ENCODE data around the gene SNX6.

SNX6 gene

GRCh38 chr14:34633742-34634141 is 3.8 kb upstream of the SNX6 start:
- DNase-seq, result no peak

DNA sequence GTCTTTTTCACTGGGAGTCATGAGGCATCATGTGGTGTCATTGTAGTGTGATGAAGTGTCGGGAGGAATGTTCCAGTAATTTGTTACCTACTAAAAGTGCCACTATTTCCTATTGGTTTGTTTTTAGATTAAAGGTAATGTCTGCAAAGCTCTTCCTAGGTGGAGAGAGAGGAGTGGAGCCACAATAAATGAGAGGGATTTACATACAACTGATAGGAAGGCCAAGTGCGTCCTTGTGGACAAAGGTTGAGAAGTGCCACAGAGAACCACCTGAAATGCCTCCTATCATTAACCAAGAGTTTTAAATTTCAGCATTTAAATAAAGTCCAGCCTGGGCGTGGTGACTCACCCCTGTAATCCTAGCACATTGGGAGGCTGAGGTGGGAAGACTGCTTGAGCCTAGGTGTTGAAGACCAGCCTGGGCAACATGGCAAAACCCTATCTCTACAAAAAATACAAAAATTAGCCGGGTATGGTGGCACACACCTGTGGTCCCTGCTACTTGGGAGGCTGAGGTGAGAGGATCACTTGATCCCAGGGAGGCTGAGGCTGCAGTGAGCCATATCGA is 2.5 kb upstream of the SNX6 start:
- DNase-seq, result no peak

DNA sequence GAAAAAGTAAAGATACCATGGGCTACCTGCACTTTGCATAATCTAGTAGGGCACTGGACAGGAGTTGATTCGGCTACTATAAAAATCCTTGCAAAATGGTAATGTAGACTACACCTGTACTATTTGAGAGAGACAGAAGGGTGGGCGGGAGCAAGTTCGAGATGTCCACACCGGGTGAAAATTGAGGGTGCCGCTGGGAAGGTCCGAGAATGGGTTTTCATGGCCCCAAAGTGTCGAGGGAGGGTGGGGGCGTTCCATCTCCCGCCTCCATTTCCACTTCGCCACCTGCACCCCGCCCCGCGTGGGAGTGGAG is 648 bp downstream of the SNX6 start:
- DNase-seq, result no peak

DNA sequence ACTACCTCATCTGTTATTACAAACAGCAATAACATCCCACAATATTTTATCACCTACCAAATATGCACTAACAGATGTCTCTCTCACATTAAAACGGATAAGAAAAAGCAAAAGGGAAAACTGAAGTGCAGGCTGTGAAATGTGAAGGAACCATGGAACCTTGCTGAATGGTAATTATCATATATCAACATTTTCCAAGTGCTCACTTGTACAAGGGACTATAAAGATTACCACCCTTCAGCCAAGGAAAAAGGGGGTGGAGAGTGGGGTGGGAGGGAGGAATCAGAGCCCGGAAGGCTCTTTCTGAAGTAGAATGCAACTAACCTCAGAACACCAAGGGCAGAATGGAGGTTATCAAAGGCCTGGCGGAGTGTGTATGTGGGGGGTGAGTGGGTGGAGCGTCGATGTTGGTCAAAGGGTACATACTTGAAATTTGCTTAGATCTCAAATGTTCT is 1.2 kb downstream of the SNX6 start:
- peak; percentile 59 for DNase-seq

DNA sequence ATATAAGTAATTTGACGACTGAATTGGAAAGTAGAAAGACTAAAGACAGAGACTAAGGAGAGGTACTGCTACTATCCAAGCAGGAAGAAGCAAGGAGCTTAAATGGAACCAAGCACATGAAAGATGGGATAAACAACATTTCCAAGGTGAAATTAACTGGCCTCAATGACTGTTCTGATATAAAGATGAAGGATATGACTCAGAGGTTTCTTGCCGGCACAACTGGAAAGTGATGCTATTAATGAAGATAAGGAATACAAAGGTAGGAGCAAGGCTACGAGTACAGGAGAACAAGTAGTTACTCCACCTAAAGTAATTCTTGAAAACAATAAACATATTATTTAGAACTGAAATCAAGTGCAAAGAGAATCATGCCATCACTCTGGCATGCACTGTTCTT is 6.4 kb downstream of the SNX6 start:
- DNase-seq, result no peak

DNA sequence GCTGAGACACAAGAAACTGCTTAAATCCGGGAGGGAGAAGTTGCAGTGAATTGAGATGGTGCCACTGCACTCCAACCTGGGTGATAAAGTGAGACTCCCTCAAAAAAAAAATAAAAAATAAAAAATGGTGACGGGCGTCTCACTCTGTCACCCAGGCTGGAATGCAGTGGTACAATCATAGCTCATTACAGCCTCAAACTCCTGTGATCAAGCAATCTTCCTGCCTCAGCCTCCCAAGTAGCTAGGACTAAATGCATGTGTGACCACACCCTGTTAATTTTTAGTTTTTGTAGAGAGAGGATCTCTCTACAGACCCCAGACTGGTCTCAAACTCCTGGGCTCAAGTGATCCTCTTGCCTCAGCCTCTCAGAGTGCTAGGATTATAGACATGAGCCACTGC is 9.1 kb downstream of the SNX6 start:
- DNase-seq, result no peak

DNA sequence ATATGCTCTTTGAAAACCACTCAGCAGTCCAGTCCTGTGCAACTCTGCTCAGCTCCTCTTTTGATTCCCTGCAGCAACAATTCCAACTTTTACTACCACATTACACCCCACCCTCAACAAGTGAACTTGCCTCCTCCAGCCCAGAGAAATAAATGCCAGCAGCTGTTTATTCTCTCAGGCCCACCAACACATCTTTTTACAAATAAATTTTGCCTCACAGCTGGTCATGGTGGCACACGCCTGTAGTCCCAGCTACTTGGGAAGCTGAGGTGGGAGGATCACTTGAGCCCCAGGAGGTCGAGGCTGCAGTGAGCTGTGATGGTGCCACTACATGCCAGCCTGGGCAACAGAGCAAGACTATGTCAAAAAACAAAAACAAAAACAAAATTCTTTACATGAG is 9.8 kb downstream of the SNX6 start:
- no peak for DNase-seq

- DNase-seq, result no peak
These were observed 10.5 kb downstream of the SNX6 start for GRCh38 chr14:34619471-34619870.

DNA sequence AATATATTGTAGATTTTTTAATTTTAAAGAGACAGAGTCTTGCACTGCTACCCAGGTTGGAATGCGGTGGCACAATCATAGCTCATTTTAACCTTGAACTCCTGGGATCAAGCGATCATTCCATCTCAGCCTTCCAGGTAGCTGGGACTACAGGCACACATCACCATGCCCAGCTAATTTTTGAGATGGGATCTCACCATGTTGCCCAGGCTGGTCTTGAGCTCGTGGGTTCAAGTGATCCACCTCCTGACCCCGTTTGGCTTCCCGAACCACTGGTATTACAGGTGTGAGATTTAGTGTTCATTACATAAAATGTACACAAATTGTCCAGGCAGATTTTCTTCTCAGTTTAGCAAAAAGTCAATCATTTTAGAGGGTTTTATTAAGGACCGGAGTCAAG is 13.6 kb downstream of the SNX6 start:
- DNase-seq, result no peak

- no peak for DNase-seq
These were observed 14.4 kb downstream of the SNX6 start for GRCh38 chr14:34615507-34615906.

GRCh38 chr14:34614638-34615037 is 15.3 kb downstream of the SNX6 start:
- DNase-seq, result no peak

GRCh38 chr14:34610101-34610500 is 19.8 kb downstream of the SNX6 start:
- no peak for DNase-seq

DNA sequence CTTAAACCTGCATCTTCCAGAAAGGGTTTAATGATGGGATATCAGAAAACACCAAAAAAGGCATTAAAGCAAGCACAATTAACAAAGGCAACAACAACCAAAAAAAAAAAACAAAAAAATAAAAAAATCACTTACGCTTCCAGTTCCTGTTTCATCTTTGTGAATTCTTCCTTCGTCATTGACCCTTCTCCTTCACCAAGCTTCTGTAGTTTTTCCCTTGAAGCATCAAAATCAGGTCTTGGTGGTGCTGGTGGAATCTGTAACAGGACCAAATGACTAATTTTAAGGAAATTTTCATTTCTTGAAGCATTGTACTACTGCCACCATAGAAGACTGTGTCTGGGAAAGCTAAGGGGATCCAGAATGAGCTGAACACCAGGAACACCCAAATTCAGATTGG is 24.5 kb downstream of the SNX6 start:
- no peak for DNase-seq

GRCh38 chr14:34604995-34605394 is 25.0 kb downstream of the SNX6 start:
- no peak for DNase-seq

GRCh38 chr14:34596891-34597290 is 33.1 kb downstream of the SNX6 start:
- no peak for DNase-seq

- no peak for DNase-seq
These were observed 36.1 kb downstream of the SNX6 start for GRCh38 chr14:34593740-34594375.

DNA sequence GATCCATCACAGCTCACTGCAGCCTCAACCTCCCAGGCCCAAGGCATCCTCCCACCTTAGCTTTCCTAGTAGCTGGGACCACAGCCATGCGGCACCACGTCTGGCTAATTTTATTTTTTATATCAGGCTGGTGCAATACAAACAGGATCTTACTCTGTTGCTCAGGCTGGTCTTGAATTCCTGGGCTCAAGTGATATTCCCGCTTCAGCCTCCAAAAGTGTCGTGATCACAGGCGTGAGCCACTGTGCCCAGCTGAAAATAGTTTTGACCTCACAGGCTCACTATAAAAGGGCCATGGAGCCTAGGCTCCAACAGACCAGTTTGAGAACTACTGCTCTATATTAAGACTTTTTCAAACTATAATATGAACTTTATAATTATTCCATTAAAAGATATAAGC is 37.3 kb downstream of the SNX6 start:
- DNase-seq, result no peak

- DNase-seq, result no peak
These were observed 46.4 kb downstream of the SNX6 start for GRCh38 chr14:34583525-34583924.

DNA sequence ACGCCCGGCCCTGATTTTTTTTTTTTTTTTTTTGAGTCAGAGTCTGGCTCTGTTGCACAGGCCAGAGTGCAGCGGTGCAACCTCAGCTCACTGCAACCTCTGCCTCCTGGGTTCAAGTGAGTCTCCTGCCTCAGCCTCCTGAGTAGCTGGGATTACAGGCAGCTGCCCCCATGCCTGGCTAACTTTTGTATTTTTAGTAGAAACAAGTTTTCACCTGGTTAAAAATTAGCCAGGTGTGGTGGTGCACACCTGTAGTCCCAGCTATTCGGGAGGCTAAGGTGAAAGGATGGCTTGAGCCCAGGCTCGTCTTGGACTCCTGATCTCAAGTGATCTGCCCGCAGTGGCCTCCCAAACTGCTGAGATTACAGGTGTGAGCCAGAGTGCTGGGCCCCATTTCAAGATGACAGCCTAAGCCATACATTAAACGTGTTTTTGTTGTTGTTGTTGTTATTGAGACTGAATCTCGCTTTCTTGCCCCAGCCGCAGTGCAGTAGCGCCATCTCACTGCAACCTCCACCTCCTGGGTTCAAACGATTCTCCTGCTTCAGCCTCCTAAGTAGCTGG is 47.7 kb downstream of the SNX6 start:
- DNase-seq, result no peak

DNA sequence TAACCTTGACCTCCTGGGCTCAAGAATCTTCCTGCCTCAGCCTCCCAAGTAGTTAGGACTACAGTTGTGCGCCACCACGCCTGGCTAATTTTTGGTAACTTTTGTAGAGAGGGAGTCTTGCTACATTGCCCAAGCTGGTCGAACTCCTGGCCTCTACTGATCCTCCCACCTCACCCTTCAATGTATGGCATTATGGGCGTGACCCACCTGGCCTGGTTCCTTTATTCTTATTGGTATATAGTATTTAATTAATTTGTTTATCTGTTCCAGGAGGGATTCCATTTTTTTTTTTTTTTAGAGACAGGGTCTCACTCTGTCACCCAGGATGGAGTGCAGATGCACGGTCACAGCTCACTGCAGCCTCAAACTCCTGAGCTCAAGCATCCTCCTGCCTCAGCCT is 49.6 kb downstream of the SNX6 start:
- DNase-seq, result no peak

GRCh38 chr14:34571771-34572170 is 58.2 kb downstream of the SNX6 start:
- no peak for DNase-seq

DNA sequence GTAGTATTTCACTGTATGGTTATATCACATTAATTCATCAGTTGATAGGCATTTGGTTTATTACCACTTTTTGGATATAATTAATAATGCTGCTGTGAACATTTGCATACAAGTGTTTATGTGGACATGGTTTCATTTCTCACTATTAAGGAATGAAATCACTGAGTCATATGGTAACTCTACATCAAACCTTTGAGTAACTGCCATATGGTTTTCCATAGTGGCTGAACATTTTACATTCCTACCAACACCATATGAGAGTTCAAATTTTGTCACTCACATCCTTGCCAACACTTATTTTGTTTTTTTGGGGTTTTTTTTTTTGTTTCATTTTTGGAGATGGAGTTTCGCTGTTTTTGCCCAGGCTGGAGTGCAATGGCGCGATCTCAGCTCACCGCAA is 60.2 kb downstream of the SNX6 start:
- DNase-seq, result no peak

DNA sequence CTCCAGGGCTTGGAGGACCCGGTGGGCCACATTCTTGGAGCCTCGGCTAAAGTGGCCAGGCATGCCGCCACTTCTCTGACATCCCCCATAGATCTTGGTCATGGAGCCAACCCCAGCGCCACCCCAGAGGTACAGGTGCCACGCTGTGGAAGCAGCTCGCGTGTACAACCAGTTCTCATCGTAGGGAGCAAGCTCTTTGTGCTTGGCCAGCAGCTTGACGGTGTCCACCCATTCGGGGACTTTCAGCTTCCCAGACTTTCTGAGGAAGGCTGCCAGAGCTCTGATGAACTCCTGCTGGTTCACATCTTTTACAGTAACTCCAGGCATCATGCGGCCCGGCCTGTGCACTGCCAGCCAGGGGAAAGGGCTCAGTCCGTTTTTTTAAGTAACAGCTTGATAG is 61.1 kb downstream of the SNX6 start:
- no peak for DNase-seq

DNA sequence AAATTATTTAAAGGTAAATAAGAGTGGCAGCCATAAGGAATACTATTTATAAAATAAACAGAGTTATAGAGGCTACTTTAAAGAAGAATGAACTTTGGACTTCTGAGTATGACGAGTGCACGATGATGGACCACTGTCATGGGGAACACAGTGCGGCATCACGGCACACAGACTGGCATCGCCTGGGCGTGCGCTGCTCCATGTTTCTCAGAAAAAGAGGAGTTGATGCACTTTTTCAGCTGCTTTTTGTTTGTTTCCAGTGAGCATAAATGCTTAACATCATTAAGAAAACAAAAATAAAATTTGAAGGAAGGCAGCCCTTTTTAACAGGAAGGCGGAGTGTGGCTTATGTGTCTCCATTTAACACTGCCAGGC is 67.2 kb downstream of the SNX6 start:
- DNase-seq, result no peak

All from CD4-positive, alpha-beta T cell treated with Interleukin-21 for 1 hour (primary cell).